NCI-H774 (cell line): ENCODE data around the gene ZNF24.

ENCODE experiments used
- DNase-seq: peaks from one replicate; lab custom pipeline; 2025; lab: John Stamatoyannopoulos, UW

The ZNF24 gene

GRCh38 chr18:35352778-35353177 is 8.6 kb upstream of the ZNF24 start:
- no peak for DNase-seq

DNA sequence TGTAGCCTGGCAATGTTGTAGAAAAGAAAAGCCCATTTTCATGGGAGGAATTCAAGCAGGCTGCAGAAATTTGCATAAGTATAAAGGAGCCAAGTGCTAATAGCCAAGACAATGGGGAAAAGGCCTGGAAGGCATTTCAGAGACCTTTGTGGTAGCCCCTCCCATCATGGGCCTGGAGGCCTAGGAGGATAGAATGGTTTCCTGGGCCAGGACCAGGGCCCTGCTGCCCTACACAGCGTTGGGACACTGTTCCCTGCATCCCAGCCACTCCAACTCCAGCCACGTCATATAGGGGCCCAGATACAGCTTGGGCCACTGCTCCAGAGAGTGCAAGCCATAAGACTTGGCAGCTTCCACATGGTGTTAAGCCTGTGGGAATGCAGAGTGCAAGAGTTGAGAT is 8.1 kb upstream of the ZNF24 start:
- DNase-seq, result no peak

GRCh38 chr18:35348001-35348400 is 3.8 kb upstream of the ZNF24 start:
- no peak for DNase-seq

DNA sequence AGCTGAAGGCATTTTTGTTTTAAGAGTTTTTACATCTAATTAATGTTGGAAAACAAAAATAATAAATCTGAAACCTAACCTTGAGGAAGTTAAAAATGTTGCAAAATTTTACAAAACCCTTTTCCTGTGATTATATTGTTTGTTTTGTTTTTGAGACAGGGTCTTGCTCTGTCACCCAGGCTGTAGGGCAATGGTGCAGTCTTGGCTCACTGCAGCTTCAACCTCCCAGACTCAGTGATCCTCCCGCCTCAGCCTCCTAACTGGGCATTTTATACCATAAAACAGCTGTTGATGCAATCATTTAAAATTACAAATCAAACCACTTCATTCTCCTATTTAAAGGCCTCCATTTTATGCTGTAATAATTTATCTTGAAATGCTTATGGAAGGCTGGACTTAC is 1.7 kb upstream of the ZNF24 start:
- DNase-seq, result no peak

DNA sequence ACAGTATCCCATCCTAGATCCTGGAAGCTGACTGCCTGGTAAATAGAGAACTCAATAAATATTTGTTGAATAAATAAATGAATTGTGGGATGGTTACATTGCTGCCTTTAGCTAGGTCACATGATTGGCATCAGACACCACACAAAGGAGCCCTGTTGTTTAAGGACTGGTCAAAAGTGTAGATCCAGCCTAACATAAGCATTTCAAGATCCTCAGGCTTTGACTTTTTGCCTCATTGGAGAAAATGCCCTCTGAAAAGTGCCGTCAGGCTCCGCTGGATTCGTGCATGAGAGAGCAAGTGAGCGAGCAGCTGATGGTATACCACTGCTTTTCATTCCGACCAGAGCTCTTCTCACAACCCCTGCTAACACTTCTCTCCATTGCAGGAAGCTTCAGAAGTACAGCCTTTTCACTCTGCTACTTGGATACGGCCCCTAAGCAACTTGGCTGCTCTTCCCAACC is 1.3 kb upstream of the ZNF24 start:
- peak; percentile 84 for DNase-seq

DNA sequence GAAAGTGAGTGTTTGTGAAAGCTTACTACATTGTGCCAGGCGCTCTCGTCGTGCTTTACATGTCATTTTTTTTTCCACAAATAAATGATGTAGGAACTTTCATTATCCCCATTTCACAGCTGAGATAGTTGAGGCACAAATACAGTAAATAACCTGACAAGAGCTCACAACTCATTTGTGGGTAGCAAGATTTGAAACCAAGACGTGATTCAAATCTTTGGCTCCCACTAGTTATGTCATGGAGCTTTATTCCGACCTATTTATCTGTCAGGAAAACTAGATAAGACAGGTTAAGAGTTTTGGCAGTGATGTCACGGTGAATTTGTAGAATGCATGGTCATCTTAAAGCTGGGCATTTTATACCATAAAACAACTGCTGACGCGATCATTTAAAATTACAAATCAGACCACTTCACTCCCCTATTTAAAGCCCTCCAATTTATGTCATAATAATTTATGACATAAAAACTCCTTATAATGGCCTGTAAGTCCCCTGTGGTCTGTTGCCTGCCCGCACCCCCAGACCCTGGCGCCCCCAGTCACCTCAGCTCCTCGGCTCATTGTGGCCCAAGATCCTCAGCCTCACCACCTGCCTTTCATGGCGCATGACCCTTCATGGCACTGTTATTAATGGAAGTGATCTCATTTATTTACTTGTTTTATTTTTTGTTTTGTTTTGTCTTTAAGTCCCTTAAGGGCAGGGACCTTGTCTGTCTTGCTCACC is 678 bp upstream of the ZNF24 start:
- DNase-seq, result peak; percentile 84

DNA sequence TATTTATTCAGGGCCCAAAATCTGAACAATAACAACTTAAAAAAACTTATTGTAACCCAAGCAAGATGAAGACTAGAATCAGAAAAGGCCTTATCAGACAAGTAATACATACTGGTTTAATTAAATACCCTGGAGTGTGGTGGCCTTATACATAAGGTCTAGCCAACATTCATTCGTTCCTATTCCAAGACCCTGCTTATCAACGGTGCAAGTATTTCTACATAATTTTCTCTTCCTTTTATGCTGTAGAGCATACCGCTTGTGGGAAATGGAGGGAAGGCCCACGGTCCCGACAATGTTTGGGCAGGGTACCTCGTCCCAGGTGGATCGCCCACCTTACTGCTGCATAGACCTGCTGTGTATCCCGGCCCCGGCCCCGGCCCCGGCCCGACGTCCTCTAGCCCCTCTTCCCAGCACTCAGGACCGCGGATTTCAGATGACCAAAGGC is 708 bp downstream of the ZNF24 start:
- DNase-seq, result no peak

GRCh38 chr18:35337286-35337685 is 6.9 kb downstream of the ZNF24 start:
- DNase-seq, result no peak

GRCh38 chr18:35335866-35336265 is 8.4 kb downstream of the ZNF24 start:
- no peak for DNase-seq

DNA sequence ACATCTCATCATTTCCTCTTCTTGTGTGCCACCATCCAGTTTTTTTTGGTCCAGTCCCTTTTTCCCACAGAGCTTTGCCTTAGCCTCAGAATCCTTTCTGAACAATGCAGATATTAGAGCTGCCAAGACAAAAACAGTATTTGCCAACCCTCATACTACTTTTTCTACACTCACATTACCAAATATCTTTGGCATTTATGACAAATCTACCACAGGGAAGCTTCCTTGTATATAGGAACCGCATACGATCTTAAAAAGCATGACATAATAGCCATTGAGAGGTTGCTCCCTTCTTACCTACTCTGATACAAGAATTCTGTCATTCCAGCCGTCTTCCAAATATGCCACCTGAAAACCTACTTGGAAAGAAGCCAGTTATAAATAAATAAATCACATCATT is 9.4 kb downstream of the ZNF24 start:
- no peak for DNase-seq

GRCh38 chr18:35334212-35334611 is 10.0 kb downstream of the ZNF24 start:
- no peak for DNase-seq

GRCh38 chr18:35331367-35332087 is 12.7 kb downstream of the ZNF24 start:
- no peak for DNase-seq

- DNase-seq, result no peak
Measured at GRCh38 chr18:35328868-35329267, 15.4 kb downstream of the ZNF24 start.

DNA sequence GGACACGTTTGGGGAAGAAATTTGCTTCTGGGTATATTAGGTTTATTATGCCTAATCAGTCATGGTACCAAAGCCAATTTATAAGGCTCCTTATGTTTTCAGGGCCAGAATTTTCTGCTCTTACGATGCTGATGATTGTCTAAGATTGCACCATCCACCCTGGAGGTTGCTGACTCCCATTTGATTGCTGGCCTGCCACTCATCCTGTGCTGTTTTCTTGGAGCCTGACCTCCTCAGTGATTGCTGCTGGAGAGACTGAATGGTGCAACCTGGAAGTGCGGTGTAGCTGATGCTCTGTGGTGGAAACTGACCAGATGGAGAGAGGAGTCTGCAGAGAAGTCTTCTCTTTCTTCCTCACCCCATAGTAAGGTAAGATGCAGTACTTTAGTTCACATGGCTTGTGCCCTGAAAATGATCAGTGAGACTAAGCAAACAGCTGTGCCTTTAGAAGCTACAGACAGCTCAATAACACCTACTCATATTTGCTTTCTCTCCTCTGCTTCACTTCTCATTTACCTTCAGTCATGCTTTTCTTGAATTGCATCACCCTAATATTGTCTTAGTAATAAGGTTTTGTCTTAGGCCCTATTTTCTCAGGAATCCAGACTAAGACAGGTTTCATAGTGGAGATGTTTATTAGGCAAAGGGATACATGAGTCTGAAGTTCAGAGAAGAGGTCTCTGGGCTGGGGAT is 17.4 kb downstream of the ZNF24 start:
- DNase-seq, result no peak

DNA sequence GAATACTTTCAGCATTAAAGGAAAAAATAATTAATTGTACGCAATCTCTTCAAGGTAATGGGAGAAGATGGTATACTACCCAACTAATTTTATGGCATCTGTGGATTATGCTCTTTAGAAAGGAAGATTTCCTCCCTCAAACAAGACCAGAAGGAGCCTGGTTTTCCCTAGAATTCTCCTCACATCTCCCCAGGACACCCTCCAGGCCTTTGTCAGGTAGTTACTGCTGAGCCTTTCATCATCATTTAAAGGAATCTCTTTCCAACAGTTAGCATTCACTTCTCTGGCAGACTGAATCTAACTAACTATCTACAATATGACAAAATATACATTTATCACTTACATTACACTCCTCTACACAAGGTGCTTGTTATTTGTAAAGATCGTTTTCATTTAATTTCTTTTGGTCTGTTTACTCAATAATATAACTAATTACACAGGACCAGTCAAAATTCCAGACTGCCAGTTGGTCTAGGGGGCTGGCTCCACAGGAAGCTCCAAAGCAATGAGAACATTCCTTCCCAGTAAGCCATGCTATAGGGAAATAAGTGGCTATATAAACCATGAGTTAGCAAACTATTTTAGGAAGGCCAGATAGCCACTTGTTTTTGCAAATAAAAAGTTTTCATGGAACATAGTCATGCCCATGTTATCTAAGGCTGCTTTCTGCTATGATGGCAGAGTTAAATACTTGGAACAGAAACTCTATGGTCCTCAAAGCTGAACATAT is 19.1 kb downstream of the ZNF24 start:
- no peak for DNase-seq

DNA sequence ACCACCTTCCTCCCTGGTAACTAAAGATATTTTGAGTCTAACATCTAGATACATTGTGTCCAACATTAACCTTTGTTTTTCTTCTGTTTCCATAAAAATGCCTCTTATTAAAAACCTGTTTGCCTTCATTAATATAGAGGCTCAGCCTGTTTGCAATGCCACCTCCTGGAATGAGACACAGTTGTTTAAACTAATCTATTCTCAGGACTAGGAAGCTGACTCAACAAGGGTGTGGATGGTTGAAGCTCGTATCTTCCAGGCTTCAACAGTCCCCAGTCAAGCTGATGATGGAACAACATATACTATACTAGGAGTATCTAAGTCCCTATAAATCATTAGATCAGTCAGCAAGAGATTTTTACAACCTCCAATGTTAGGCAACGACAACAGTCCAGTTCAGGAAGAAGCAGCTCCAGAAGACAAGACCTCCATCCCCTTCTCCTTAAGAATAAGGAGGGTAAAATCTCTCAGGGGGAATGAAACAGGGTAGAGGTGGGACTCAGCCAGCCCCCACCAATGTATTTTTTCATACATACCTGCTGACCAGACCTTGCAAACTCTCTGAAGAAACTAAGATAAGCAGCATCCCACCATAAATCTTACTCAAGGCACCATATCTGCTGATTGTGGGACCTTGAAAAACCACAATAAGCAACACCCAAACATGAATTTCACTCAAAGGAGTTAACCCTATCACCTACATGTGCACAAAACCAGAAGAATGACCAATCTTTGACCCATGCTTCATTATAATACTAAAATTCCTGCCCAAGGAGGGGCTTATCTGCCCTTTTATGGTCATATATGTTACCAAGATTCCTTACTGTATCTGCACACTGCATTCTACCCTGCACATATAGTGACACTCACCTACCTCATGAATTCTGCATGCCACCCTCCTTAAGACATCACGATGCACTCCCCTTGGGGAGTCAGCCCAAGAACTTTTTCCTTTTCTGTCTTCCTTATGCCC is 21.4 kb downstream of the ZNF24 start:
- no peak for DNase-seq

- DNase-seq, result no peak
Measured at GRCh38 chr18:35311496-35311895, 32.7 kb downstream of the ZNF24 start.

- no peak for DNase-seq
Measured at GRCh38 chr18:35306588-35307250, 37.5 kb downstream of the ZNF24 start.

GRCh38 chr18:35303610-35304009 is 40.6 kb downstream of the ZNF24 start:
- DNase-seq, result no peak

- DNase-seq, result no peak
Measured at GRCh38 chr18:35296060-35296459, 48.2 kb downstream of the ZNF24 start.

DNA sequence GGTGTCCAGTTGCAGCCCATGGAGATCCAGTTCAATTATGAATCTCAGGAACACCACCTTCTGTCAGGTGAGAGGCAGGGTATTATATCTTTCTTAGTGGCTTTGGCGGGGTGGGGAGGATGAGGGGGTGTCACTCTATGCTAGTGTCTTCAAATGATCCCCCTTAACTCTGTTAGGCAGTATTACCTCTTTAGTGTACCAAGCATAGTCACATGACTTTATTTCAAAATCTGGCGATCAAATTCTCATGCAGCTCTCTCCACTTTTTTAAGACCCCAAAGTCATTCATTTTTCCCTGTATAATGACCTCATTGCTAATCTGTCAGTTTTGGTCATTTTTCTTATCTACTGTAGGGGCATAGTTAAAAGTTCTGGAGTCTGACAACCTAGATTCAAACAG is 53.1 kb downstream of the ZNF24 start:
- DNase-seq, result no peak
